GM12874 (cell line): ENCODE measurements around the gene PDXDC1.

Source experiments
- CTCF ChIP-seq: IDR thresholded peaks from 2 replicates; pipeline ENCODE4 v1.5.1; 2011; ENCODE audit warnings: low read depth, mild to moderate bottlenecking, control low read depth, low read length, moderate library complexity; ENCODE audit not compliant: insufficient read depth

PDXDC1 gene

GRCh38 chr16:15043344-15043743, 68.5 kb downstream of the PDXDC1 start:
- TF ChIP-seq CTCF = no peak

DNA sequence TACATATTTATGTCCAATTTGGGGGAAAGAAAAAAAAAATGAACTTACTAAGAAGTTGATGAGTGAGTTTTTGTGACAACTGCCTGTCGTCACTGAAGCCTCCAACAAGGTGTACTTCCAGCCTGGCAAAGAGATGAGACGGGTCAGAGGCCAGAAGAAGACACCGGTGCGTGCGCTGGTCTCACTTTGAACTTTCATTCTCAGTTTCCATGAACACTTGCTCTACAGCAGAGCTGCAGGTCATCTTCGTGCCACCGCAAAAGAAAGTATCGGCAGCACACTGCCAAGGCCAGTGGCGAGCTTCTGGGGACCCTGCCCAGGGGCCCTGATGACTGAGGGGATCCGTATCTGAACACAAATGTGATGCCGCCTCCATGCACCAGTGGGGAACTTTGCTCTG, 69.5 kb downstream of the PDXDC1 start:
- no peak for TF ChIP-seq CTCF

GRCh38 chr16:15046692-15047376, 72.0 kb downstream of the PDXDC1 start:
- TF ChIP-seq CTCF = no peak

DNA sequence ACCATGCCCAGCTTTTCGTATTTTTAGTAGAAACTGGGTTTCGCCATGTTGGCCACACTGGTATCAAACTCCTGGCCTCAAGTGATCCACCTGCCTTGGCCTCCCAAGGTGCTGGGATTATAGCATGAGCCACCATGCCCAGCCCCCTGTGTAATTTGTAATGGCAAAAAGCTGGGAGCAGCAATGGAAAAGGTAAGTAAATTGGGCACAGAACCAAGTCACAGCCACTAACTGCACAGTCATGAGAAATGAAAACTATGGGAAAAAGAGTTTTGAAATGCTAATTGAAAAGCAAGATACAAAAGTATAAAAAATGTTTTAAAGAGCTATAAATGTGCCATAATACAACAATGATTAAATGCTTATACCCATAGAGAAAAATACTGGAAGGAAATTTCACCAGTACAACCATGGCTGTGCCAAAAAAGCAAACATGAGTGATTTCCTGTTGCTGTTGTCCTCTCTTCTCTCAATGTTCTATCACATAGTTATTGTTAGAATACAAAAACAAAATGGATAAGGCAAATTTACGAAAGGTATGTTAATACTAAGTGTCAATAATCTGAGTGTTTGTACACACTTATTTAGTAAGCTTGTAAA, 74.9 kb downstream of the PDXDC1 start:
- no peak for TF ChIP-seq CTCF

DNA sequence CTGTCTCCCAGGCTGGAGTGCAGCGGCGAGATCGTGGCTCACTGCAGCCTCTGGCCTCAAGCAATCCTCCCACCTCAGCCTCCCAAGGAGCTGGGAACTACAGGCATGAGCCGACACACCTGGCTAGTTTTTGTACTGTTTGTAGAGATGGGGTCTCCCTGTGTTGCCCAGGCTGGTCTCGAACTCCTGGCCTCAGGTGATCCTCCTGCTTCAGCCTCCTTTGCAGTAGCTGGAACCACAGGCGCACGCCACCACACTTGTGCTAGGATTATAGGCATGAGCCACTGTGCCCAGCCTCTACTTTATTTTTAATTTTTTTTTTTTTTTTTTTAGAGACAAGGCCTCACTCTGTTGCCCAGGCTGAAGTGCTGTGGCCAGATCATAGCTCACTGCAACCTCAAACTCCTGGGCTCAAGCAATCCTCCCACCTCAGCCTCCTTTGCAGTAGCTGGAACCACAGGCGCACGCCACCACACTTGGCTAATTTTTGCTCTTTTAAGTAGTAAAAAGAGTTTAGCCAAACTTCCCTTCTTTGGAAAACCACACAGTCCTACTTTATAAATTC, 76.6 kb downstream of the PDXDC1 start:
- no peak for TF ChIP-seq CTCF

- TF ChIP-seq CTCF = no peak
Observed at GRCh38 chr16:15052747-15053476, 78.1 kb downstream of the PDXDC1 start.

DNA sequence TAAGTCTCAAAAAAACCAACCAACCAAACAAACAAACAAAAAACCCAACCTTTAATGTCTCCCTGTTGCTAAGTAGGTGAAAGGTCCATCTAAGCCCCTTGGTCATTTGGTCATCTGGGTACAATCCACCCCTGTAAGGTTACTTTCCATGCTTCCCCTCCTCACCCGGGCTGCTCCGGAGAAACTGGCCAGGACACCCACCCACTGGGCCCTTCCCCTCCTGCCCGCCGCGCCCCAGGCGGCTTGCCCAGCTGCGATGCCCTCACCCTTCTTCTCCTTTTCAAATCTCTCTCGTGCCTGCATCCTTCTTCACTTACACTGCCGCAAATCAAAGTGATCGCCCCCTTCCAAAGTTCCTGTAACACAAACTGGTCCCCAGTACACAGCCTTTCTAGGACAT, 79.1 kb downstream of the PDXDC1 start:
- TF ChIP-seq CTCF = no peak
